Tibial artery (tissue), 4 donors: ENCODE measurements around the gene SECISBP2L.

ENCODE experiments used
- DNase-seq, 2 donors: peaks; one replicate each; pipeline ENCODE4 v3.0.0-alpha.2; 2019
- H3K27ac ChIP-seq, 2 donors: fragments of 200-600 bp; sonication (generic) in 1 of 2; 1 replicate in 1 of 2; 2 replicates in 1 of 2; pipeline ENCODE4 v1.5.1; 2018 to 2019; ENCODE audit warnings: mild to moderate bottlenecking in 1 of 2
- H3K27me3 ChIP-seq, 2 donors: fragments of 200-600 bp; sonication (generic) in 1 of 2; one replicate each; pipeline versions ENCODE4 v1.5.1 to v1.6.0; 2016 to 2019
- H3K36me3 ChIP-seq, 3 donors: fragments of 200-600 bp; sonication (generic) in 2 of 3; one replicate each; pipeline ENCODE4 v1.5.1; 2016 to 2019; ENCODE audit warnings: mild to moderate bottlenecking in 2 of 3
- H3K4me1 ChIP-seq, 4 donors: fragments of 200-600 bp; sonication (generic) in 2 of 4; 1 replicate in 3 of 4; 2 replicates in 1 of 4; pipeline ENCODE4 v1.5.1; 2016 to 2019
- H3K4me3 ChIP-seq, 2 donors: fragments of 200-600 bp; sonication (generic) in 1 of 2; 1 replicate in 1 of 2; 2 replicates in 1 of 2; pipeline ENCODE4 v1.5.1; 2018 to 2019; ENCODE audit warnings: mild to moderate bottlenecking in 2 of 2
- H3K9me3 ChIP-seq, 3 donors: fragments of 200-600 bp; sonication (generic) in 1 of 3; one replicate each; pipeline ENCODE4 v1.5.1; 2016 to 2019
- intact Hi-C: fragments of 100-400 bp; cut with DNase I; formaldehyde crosslinking; loops from one replicate; pipeline ENCODE4 v1.15.0; 2023; ENCODE audit warnings: low total_unique reads
- TF ChIP-seq, protein P1 (sequence below), 2 experiments: fragments of 200-600 bp in 1 of 2; fragments of 450-650 bp in 1 of 2; IDR thresholded peaks; one replicate each; pipeline ENCODE4 v1.5.1; 2017 to 2019; ENCODE audit warnings: antibody characterized with exemption in 2 of 2, mild to moderate bottlenecking in 1 of 2, moderate library complexity in 1 of 2

SECISBP2L gene

DNA sequence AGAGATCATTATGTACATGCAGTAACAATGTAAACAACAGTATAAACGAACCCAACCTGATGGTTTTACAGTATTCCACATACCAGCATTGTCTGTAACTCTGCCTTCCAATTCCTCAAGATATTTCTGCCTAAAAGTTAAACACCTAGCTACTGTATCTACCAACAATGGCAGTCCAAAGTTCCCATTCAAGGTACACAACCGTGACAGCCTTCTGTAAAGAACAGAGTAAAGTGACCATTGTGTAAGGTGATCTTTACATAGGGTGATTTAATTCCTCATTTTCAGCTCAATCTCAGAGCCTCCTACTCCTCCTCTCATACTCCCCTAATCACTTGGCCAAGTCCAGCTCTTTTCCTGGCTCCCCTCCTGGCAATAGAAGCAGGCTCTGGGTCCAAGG is 10.4 kb downstream of the SECISBP2L start:
- Histone ChIP-seq H3K27ac (no peak overlapping the region), H3K4me1 (peaks cover 0 to 31% (median 3%) of the 10 kb centered on the region in 4 donors), H3K4me3 (no peak overlapping the region), H3K27me3 (no peaks in the 10 kb centered on the region), H3K36me3 (peaks cover 13 to 23% (median 16%) of the 10 kb centered on the region in 3 donors), H3K9me3 (no peaks in the 10 kb centered on the region)
- intact Hi-C loops: no loop called here
- DNase-seq: no peak
- TF ChIP-seq, protein P1, sequence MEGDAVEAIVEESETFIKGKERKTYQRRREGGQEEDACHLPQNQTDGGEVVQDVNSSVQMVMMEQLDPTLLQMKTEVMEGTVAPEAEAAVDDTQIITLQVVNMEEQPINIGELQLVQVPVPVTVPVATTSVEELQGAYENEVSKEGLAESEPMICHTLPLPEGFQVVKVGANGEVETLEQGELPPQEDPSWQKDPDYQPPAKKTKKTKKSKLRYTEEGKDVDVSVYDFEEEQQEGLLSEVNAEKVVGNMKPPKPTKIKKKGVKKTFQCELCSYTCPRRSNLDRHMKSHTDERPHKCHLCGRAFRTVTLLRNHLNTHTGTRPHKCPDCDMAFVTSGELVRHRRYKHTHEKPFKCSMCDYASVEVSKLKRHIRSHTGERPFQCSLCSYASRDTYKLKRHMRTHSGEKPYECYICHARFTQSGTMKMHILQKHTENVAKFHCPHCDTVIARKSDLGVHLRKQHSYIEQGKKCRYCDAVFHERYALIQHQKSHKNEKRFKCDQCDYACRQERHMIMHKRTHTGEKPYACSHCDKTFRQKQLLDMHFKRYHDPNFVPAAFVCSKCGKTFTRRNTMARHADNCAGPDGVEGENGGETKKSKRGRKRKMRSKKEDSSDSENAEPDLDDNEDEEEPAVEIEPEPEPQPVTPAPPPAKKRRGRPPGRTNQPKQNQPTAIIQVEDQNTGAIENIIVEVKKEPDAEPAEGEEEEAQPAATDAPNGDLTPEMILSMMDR (IDR thresholded peaks at IDR 0.05): no peak

DNA sequence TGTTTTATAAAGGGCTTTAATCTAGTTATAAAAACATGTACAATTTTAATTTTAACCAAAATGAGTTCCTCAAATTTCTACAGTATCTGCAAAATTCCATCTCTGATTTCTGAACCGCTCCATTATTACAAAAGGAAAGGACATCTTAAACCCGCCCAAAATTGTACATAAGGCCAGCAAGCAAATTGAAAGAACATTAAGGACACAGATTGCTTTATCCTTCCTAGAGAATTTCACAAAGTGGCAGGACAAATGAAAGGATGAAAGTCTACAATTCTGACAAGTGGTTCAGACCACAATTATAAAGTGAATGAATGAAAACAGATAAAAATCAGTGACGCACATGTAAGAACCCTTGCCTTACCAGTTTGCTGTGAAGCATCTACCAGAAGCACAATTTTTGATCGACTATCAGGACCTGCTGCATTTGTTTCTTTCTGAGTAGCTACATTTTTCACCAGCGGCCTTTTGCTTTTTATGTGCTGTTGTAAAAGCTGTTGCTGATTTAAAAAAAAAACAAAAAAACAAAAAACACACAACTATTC is 13.6 kb downstream of the SECISBP2L start:
- TF ChIP-seq, protein P1 (IDR thresholded peaks at IDR 0.05): no peak
- Histone ChIP-seq H3K27me3 (no peaks in the 10 kb centered on the region), H3K4me3 (no peak overlapping the region), H3K4me1 (peaks cover 0 to 17% (median 3%) of the 10 kb centered on the region in 4 donors), H3K27ac (no peak overlapping the region), H3K9me3 (no peaks in the 10 kb centered on the region), H3K36me3 (peaks cover 29 to 38% (median 30%) of the 10 kb centered on the region in 3 donors)
- DNase-seq: no peak
- intact Hi-C loops: no loop called here

DNA sequence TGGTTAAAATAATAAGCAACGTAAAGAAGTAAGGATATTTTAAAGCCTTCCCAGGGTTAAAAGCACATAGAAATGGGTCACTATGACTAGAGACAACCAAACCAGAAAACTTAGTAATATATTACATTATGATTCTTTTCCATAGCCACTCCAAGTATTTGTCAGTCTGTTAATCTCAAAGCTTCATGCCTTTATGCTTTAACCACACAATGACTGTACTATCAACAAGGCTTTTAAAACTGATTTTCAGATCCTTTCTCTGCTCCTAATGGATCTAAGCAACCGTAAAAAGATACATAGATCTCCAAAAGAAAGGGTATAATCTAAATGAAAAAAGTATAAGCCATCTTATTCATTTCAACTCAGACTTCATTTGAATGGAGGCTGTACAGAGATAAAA is 14.4 kb downstream of the SECISBP2L start:
- no peak for DNase-seq
- peaks cover 0 to 10% (median 0%) of the 10 kb centered on the region in 4 donors for H3K4me1 ChIP-seq
- intact Hi-C loops: no loop called here
- no peaks in the 10 kb centered on the region for H3K9me3 ChIP-seq
- TF ChIP-seq, protein P1 (IDR thresholded peaks at IDR 0.05): no peak
- no peak overlapping the region for H3K27ac ChIP-seq
- no peaks in the 10 kb centered on the region for H3K27me3 ChIP-seq
- peaks cover 31 to 39% (median 37%) of the 10 kb centered on the region in 3 donors for H3K36me3 ChIP-seq
- H3K4me3 ChIP-seq: no peak overlapping the region

DNA sequence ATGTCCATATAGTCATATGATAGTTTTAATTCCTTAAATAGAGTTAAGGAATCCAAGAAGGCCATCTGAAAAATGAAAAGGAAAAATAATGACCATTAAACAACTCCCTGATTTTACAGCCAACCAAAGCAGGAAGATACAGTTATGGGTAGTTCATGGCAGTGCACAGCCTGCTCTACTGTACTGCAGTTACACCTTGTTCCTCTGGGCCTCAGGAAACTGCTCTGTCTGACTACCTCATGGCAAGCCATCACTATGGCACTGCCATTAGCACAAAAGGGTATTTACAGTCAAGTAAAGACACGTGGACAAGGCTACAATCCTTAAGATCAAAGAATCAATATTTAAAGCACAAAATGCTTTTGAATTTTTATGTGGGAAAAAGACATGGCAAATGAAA is 19.5 kb downstream of the SECISBP2L start:
- intact Hi-C loops: no loop called here

DNA sequence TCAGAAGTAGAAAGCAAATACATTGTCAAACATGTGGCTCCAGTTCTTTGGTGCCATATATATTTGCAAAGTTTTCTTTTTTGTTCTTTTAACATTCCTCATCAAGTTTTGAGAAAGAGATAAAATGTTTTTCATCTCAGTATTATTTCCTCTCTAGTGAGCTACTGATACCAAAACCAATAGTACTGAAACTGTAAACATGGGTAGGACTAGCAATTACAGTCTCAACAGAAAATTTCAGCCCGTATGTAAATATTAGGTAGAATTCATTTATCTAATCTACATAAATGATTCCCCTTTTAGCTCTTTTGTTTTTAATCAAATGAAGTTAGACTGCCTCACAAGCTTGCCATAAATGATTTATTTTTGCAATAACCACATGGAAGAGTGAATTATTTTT is 21.4 kb downstream of the SECISBP2L start:
- Histone ChIP-seq H3K4me3 (no peak overlapping the region), H3K36me3 (peaks cover 50 to 59% (median 53%) of the 10 kb centered on the region in 3 donors), H3K27me3 (no peaks in the 10 kb centered on the region), H3K4me1 (no peaks in the 10 kb centered on the region), H3K9me3 (no peaks in the 10 kb centered on the region), H3K27ac (no peak overlapping the region)
- DNase-seq: no peak
- intact Hi-C loops: no loop called here
- TF ChIP-seq, protein P1 (IDR thresholded peaks at IDR 0.05): no peak

More for the DNA sequence above, 19.5 kb downstream of the SECISBP2L start:
- Histone ChIP-seq H3K36me3 (peaks cover 34 to 45% (median 43%) of the 10 kb centered on the region in 3 donors), H3K27ac (no peak overlapping the region), H3K4me1 (no peaks in the 10 kb centered on the region), H3K27me3 (no peaks in the 10 kb centered on the region), H3K4me3 (no peak overlapping the region), H3K9me3 (no peaks in the 10 kb centered on the region)
- DNase-seq: no peak
- TF ChIP-seq, protein P1 (IDR thresholded peaks at IDR 0.05): no peak

DNA sequence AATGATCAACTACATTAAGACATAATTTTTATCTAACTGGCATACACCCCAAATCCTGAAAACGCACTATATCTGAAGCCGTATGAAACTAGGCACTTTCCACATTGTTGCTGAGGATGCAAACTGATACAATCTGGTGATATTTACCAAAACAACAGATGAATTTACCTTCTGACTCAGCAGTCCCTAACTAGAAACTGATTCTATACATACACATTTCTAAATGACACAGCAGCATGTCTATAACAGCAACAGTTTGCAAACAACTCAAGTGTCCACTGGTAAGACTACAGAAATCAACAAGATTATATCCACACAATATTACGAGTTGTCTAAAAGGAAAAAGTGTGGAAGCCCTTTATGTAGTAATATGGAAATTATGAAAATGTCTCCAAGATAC is 22.9 kb downstream of the SECISBP2L start:
- TF ChIP-seq, protein P1 (IDR thresholded peaks at IDR 0.05): no peak
- H3K4me1 ChIP-seq: no peaks in the 10 kb centered on the region
- no peak overlapping the region for H3K4me3 ChIP-seq
- intact Hi-C loops: no loop called here
- H3K36me3 ChIP-seq: peaks cover 42 to 58% (median 48%) of the 10 kb centered on the region in 3 donors
- H3K27me3 ChIP-seq: no peaks in the 10 kb centered on the region
- H3K9me3 ChIP-seq: no peaks in the 10 kb centered on the region
- no peak overlapping the region for H3K27ac ChIP-seq
- no peak for DNase-seq
